SK-N-SH (cell line): ENCODE measurements around the gene RAPGEF1. TPM values are rescaled to one million over a fixed set of nuclear protein-coding genes. Genes with fewer than 3 reads are reported as not detected.

Source experiments
- CTCF ChIA-PET: fragments of 300-600, 350-600 bp; formaldehyde crosslinking; extraction: SDS; loops from one replicate; lab custom pipeline; 2021; lab: Yijun Ruan, JAX
- POLR2A ChIA-PET: fragments of 350-600 bp; sonication (Branson Sonifier 250); formaldehyde crosslinking; extraction: SDS; loops from one replicate; lab custom pipeline; 2020; ENCODE audit warnings: antibody characterized with exemption, inconsistent platforms; lab: Yijun Ruan, JAX
- DNase-seq: peaks from one replicate; pipeline ENCODE4 v3.0.0; 2012
- H2AFZ ChIP-seq: fragments of 200-600 bp; sonication (generic); 2 replicates; pipeline ENCODE4 v1.8.1; 2016; ENCODE audit warnings: antibody characterized with exemption, mild to moderate bottlenecking, low read depth
- H3F3A ChIP-seq: fragments of 200-600 bp; sonication (generic); replicated peaks from 2 replicates; pipeline ENCODE3; 2016; ENCODE audit warnings: antibody characterized with exemption, mild to moderate bottlenecking; ENCODE audit not compliant: insufficient read depth
- H3K27ac ChIP-seq, 2 experiments: fragments of 200-500 bp in 1 of 2; fragments of 200-600 bp in 1 of 2; sonication (Bioruptor generic) in 1 of 2; sonication (generic), shearing (Covaris generic) in 1 of 2; 2 replicates each; pipeline versions ENCODE4 v1.5.1 to v1.6.1; 2014 to 2016; ENCODE audit warnings: low read depth in 2 of 2, inconsistent platforms in 1 of 2, low read length in 1 of 2, mild to moderate bottlenecking in 1 of 2, mixed read lengths in 1 of 2
- H3K27me3 ChIP-seq: fragments of 200-600 bp; sonication (generic), shearing (Covaris generic); 2 replicates; pipeline ENCODE4 v1.6.1; 2016; ENCODE audit warnings: mixed run types; ENCODE audit not compliant: insufficient read depth
- H3K36me3 ChIP-seq, 2 experiments: fragments of 200-500 bp in 1 of 2; fragments of 200-600 bp in 1 of 2; sonication (Bioruptor generic) in 1 of 2; sonication (generic) in 1 of 2; replicated peaks in 1 of 2; 2 replicates each; pipeline versions ENCODE3 to v1.5.1; 2014 to 2016; ENCODE audit warnings: low read length in 1 of 2, mild to moderate bottlenecking in 1 of 2; ENCODE audit not compliant: insufficient read depth in 2 of 2, control insufficient read depth in 1 of 2
- H3K4me1 ChIP-seq, 2 experiments: fragments of 200-500 bp in 1 of 2; fragments of 200-600 bp in 1 of 2; sonication (Bioruptor generic) in 1 of 2; sonication (generic), shearing (Covaris generic) in 1 of 2; 2 replicates each; pipeline versions ENCODE4 v1.5.1 to v1.6.1; 2014 to 2016; ENCODE audit warnings: low read depth in 1 of 2, low read length in 1 of 2, mixed run types in 1 of 2; ENCODE audit not compliant: insufficient read depth in 2 of 2, control insufficient read depth in 1 of 2
- H3K4me2 ChIP-seq: fragments of 200-600 bp; sonication (generic), shearing (Covaris generic); 2 replicates; pipeline ENCODE4 v1.6.1; 2017; ENCODE audit warnings: mixed run types
- H3K4me3 ChIP-seq, 2 experiments: fragments of 200-500 bp in 1 of 2; fragments of 200-600 bp in 1 of 2; sonication (Bioruptor generic) in 1 of 2; sonication (generic), shearing (Covaris generic) in 1 of 2; 2 replicates each; pipeline versions ENCODE4 v1.5.1 to v1.8.1; 2014 to 2016; ENCODE audit warnings: low read depth in 2 of 2, inconsistent platforms in 1 of 2, low read length in 1 of 2, mild to moderate bottlenecking in 1 of 2, mixed read lengths in 1 of 2, moderate library complexity in 1 of 2
- H3K79me2 ChIP-seq: fragments of 200-600 bp; sonication (generic); 2 replicates; pipeline ENCODE4 v1.8.1; 2017; ENCODE audit warnings: mild to moderate bottlenecking; ENCODE audit not compliant: insufficient read depth
- H3K9ac ChIP-seq: fragments of 200-600 bp; sonication (generic); 2 replicates; pipeline ENCODE4 v1.6.1; 2017; ENCODE audit warnings: mixed run types
- H3K9me2 ChIP-seq: fragments of 200-600 bp; sonication (generic); 2 replicates; pipeline ENCODE4 v1.6.1; 2017; ENCODE audit warnings: mixed run types
- H3K9me3 ChIP-seq: fragments of 200-600 bp; sonication (generic); 2 replicates; pipeline ENCODE4 v1.6.1; 2017; ENCODE audit warnings: mixed run types, mild to moderate bottlenecking, moderate library complexity
- H4K20me1 ChIP-seq: fragments of 200-600 bp; sonication (generic); 2 replicates; pipeline ENCODE4 v1.6.1; 2017; ENCODE audit warnings: mild to moderate bottlenecking, mixed run types; ENCODE audit not compliant: insufficient read depth
- CHD2 ChIP-seq: fragments of 150-350 bp; IDR thresholded peaks from 2 replicates; pipeline ENCODE4 v1.6.1; 2018; ENCODE audit warnings: low read length; ENCODE audit not compliant: partially characterized antibody
- JUND ChIP-seq: IDR thresholded peaks from 2 replicates; pipeline ENCODE4 v1.4.0; 2012
- POLR2AphosphoS5 ChIP-seq: IDR thresholded peaks from 2 replicates; pipeline ENCODE4 v1.6.1; 2012; ENCODE audit warnings: low read depth, low read length
- RFX5 ChIP-seq: IDR thresholded peaks from 2 replicates; pipeline ENCODE4 v1.6.1; 2012; ENCODE audit warnings: mild to moderate bottlenecking, improper control_type of control experiment, low read length
- TAF1 ChIP-seq: IDR thresholded peaks from 2 replicates; pipeline ENCODE4 v1.6.1; 2012; ENCODE audit warnings: low read depth, mild to moderate bottlenecking, low read length, moderate library complexity, borderline replicate concordance
- TEAD4 ChIP-seq: IDR thresholded peaks from 2 replicates; pipeline ENCODE4 v1.4.0; 2012; ENCODE audit warnings: mild to moderate bottlenecking, borderline replicate concordance; ENCODE audit not compliant: insufficient read depth
- WGBS: methylation state at CpG from one replicate; pipeline ENCODE4 v1.1.6; 2017; ENCODE audit warnings: low lambda C conversion rate; 5-methylcytosine and 5-hydroxymethylcytosine counted together
- polyA plus RNA-seq, 3 experiments: library from polyadenylated mRNA; depleted of rRNA; stranded (reverse); fragments of >200 nt; gene quantifications; 2 replicates each; pipeline ENCODE4 v1.2.3, GENCODE V29; 2012
- TF ChIP-seq, protein P1 (sequence below): IDR thresholded peaks from 2 replicates; pipeline ENCODE4 v1.4.0; 2012; ENCODE audit warnings: low read depth, borderline replicate concordance
- TF ChIP-seq, protein P2 (sequence below): IDR thresholded peaks from 2 replicates; pipeline ENCODE4 v1.4.0; 2012; ENCODE audit warnings: low read depth
- TF ChIP-seq, protein P3 (sequence below): fragments of 150-350 bp; IDR thresholded peaks from 2 replicates; pipeline ENCODE4 v1.6.1; 2016; ENCODE audit warnings: mild to moderate bottlenecking, low read depth, low read length
- TF ChIP-seq, protein P4 (sequence below): IDR thresholded peaks from 2 replicates; pipeline ENCODE4 v1.6.1; 2012; ENCODE audit warnings: mild to moderate bottlenecking, low read depth, low read length, moderate library complexity

RAPGEF1 gene
- polyA plus RNA-seq, 1 of the 3 experiments (the other 2 are of a cell fraction) = 26.2 TPM

DNA sequence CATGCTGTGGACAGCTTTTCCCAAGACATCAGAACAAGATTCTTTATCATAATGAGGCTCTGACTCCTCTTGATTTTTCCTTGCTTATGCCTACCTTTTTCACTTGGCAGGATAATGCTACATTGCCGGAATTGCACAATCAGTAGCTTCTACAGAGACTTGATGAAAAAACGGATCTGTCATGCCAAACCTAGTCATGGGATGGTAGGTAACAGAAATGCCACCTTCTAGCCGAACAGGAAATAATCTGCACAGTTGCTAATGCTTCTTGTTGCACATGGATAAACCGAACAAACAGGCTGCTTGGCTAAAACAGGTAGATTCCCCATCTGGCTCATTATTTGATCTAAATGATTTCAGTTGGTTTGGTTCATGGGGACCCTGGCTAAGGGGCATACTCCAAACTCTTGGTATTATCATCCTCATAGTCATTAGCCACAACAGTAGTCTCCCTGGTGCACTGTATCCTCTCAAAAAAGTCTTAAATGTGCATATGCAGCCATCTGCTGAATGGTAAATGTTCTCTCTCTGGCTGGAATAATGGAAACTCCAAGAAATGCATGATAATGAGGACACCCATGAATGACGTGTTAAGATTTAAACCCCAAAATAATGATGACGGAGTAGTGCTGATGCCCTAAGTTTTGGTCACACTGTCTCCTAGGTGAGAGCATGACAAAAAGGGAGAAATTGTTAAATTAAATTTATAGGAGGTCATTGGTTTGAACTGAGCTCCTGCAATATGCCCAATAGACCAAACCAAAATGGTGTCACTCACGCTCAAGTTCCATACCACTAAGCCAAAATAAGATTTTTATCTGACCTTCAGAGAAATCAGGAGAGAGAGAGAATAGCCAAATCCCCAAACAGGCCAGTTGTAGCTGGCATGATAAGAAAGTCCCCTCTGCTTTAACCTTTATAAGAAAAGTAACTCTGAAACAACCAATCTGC lies 47.0 kb downstream of the RAPGEF1 start:
- CTCF ChIA-PET = interaction anchor here (1.1 kb wide), 2 partner anchors 11 to 14 kb away, joined by 3 read pairs; no protein-coding TSS in a partner anchor
- Histone ChIP-seq H3K9me3 (no peaks in the 10 kb centered on the region), H3K79me2 (peaks cover 23% of the 10 kb centered on the region), H3K9me2 (no peaks in the 10 kb centered on the region), H3K36me3 (no peaks in the 10 kb centered on the region), H4K20me1 (peaks cover 44% of the 10 kb centered on the region), H3K4me1 (peaks cover 0 to 2% of the 10 kb centered on the region in 2 experiments; a peak in 3 of 4 replicates), H3K4me2 (no peak overlapping the region), H3K9ac (no peak overlapping the region), H3K27me3 (no peaks in the 10 kb centered on the region), H3F3A (no peaks in the 10 kb centered on the region), H2AFZ (no peak overlapping the region), H3K4me3 (no peak overlapping the region), H3K27ac (no peak overlapping the region)
- no peak for DNase-seq
- POLR2A ChIA-PET = no interaction called here
- 94% methylated on average over 7 of the region's 7 CpGs for WGBS
- TF ChIP-seq, protein P1, sequence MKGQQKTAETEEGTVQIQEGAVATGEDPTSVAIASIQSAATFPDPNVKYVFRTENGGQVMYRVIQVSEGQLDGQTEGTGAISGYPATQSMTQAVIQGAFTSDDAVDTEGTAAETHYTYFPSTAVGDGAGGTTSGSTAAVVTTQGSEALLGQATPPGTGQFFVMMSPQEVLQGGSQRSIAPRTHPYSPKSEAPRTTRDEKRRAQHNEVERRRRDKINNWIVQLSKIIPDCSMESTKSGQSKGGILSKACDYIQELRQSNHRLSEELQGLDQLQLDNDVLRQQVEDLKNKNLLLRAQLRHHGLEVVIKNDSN = no peak
- TF ChIP-seq TAF1 = no peak
- no peak for TF ChIP-seq POLR2AphosphoS5
- TF ChIP-seq RFX5 = no peak
- TF ChIP-seq, protein P2, sequence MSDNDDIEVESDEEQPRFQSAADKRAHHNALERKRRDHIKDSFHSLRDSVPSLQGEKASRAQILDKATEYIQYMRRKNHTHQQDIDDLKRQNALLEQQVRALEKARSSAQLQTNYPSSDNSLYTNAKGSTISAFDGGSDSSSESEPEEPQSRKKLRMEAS = no peak
- no peak for TF ChIP-seq TEAD4
- TF ChIP-seq, protein P3, sequence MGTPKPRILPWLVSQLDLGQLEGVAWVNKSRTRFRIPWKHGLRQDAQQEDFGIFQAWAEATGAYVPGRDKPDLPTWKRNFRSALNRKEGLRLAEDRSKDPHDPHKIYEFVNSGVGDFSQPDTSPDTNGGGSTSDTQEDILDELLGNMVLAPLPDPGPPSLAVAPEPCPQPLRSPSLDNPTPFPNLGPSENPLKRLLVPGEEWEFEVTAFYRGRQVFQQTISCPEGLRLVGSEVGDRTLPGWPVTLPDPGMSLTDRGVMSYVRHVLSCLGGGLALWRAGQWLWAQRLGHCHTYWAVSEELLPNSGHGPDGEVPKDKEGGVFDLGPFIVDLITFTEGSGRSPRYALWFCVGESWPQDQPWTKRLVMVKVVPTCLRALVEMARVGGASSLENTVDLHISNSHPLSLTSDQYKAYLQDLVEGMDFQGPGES = no peak
- TF ChIP-seq JUND = no peak
- TF ChIP-seq, all 33 proteins: peak for 0

DNA sequence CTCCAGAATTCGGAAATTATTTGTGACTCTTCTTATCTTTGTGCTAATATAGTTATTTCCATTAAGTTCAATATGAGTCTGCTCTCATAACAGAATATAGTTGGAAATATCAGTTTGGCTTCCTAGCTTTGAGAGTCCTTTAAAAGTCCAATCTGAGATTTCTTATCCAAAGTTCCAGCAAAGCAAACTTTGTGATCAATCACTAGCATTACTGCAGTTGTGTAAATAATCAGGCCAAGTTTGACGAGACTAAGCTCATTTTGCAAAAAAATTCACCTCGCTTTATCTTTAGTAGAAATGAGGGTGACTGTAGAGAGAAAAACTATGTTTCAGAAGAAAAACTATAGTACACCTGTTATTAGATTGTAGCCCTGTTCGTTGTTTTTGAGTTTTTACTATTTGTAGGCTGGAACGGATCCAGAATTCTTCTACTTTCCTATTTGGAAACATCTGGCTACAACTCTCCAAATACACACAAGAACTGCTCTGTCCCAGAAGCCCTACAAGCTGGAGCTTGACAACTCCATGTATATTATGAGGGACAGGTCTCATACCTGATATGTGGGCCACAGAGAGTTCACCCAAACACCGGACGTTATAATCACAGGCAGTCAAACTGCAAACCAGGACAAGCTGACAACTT lies 47.8 kb downstream of the RAPGEF1 start:
- no peak overlapping the region for H2AFZ ChIP-seq
- no peak overlapping the region for H3K9ac ChIP-seq
- ChIA-PET CTCF (interaction anchor here (1.1 kb wide), 2 partner anchors 12 to 13 kb away, joined by 3 read pairs; no protein-coding TSS in a partner anchor), POLR2A (no interaction called here)
- no peaks in the 10 kb centered on the region; a peak in 3 of 4 replicates for H3K4me1 ChIP-seq
- no peak for DNase-seq
- no peaks in the 10 kb centered on the region for H3K9me3 ChIP-seq
- H3K27ac ChIP-seq = no peak overlapping the region
- H3K9me2 ChIP-seq = no peaks in the 10 kb centered on the region
- no peak overlapping the region for H3K4me3 ChIP-seq
- no peaks in the 10 kb centered on the region for H3K27me3 ChIP-seq
- peaks cover 37% of the 10 kb centered on the region for H4K20me1 ChIP-seq
- H3K4me2 ChIP-seq = no peak overlapping the region
- WGBS = 95% methylated on average over 7 of the region's 7 CpGs
- H3F3A ChIP-seq = no peaks in the 10 kb centered on the region
- H3K79me2 ChIP-seq = peaks cover 26% of the 10 kb centered on the region
- H3K36me3 ChIP-seq = no peaks in the 10 kb centered on the region
- TF ChIP-seq CHD2 (no peak), TAF1 (no peak)
- TF ChIP-seq, protein P4, sequence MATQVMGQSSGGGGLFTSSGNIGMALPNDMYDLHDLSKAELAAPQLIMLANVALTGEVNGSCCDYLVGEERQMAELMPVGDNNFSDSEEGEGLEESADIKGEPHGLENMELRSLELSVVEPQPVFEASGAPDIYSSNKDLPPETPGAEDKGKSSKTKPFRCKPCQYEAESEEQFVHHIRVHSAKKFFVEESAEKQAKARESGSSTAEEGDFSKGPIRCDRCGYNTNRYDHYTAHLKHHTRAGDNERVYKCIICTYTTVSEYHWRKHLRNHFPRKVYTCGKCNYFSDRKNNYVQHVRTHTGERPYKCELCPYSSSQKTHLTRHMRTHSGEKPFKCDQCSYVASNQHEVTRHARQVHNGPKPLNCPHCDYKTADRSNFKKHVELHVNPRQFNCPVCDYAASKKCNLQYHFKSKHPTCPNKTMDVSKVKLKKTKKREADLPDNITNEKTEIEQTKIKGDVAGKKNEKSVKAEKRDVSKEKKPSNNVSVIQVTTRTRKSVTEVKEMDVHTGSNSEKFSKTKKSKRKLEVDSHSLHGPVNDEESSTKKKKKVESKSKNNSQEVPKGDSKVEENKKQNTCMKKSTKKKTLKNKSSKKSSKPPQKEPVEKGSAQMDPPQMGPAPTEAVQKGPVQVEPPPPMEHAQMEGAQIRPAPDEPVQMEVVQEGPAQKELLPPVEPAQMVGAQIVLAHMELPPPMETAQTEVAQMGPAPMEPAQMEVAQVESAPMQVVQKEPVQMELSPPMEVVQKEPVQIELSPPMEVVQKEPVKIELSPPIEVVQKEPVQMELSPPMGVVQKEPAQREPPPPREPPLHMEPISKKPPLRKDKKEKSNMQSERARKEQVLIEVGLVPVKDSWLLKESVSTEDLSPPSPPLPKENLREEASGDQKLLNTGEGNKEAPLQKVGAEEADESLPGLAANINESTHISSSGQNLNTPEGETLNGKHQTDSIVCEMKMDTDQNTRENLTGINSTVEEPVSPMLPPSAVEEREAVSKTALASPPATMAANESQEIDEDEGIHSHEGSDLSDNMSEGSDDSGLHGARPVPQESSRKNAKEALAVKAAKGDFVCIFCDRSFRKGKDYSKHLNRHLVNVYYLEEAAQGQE = no peak
- TF ChIP-seq, all 33 proteins: peak for 0
